ENCODE results near the gene PAEP.
"Not testable (repeated sequence)": the region's sequence is repeated elsewhere in the genome, so short reads cannot be mapped to it uniquely, and the experiment has no call there.

The PAEP gene

DNA sequence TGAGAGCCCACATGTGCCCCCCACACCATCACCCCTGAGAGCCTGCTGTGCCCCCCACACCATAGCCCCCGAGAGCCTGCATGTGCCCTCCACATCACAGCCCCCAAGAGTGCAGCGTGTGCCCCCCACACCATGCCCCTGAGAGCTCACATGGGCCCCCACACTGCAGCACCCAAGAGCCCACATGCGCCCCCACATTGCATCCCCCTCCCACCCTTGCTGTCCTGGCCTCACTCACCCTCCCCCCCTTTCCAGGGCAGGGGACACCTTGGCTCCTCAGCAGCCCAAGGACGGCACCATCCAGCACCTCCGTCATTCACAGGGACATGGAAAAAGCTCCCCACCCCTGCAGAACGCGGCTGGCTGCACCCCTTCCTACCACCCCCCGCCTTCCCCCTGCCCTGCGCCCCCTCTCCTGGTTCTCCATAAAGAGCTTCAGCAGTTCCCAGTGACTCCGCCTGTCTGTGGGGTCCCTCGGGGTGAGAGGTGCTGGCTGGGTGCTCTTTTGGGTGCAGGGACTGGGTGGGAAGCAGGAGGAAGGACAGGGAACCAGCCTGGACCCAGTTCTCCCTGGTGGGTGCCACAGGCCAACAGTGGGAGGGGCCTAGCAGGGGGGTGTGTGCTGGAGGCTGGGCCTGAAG, 35.3 kb upstream of the PAEP start:
- no peak for DNase-seq (ENCODE audit: low spot score)

DNA sequence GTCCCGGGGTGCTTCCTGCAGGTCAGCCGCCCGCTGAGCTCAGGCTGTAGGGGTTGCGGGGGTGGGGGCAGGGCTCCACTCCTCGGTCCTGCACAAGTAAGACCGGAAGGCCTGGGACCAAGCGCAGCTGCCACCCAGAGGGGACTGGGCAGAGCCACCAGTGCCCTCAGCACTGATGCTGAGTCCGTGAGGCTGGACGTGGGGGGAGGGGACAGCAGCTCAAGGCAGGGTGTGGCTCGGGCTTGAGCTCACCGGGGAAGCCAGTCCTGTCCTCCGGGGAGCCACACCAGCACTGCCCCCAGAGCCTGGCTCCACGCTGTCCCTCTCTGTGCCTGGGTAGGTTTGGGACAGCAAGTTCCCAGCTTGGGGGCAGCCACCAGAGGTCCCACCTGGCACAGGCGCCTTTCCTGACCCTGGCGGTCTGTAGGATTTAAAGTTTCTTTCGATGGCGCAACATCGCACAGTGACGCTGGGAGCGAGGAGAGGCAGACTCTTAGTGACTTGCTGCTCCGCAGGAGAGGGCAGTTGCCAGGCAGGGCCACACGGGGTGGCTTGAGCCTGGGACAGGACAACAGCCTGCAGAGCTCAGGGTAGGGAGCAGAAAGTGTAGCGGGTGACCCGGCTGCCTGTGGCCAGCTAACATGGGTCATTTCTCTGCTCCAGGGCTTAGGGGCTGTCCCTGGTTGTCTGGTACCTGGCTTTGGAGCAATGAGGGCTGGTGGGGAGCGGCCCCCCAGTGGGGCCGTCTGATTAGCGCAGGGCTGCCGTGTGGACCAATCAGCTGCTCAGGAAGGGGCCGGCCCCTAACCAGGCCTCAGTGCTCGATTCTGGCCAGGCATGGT, 34.6 kb upstream of the PAEP start:
- no peak for DNase-seq (ENCODE audit: low spot score)

DNA sequence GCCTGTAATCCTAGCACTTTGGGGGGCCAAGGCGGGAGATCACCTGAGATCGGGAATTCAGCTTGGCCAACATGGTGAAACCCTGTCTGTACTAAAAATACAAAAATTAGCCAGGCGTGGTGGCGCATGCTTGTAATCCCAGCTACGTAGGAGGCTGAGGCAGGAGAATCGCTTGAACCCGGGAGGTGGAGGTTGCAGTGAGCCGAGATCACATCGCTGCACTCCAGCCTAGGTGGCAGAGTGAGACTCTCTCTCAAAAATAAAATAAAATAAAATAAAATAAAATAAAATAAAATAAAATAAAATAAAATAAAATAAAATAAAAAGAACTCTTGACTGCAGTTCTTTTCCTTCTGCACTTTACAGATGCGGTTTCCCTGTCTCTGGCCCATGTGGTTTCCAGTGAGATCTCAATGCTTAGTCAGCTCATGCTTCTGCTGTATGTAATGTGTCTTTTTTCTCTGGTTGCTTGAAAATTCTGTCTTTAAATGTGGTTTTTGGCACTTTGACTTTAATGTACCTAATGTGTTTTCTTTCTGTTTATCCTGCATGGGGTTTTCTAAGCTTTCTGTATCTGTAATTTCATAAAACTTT, 32.6 kb upstream of the PAEP start:
- not testable (repeated sequence) for DNase-seq (ENCODE audit: low spot score)

- DNase-seq (ENCODE audit: low spot score), result no peak
Measured at GRCh38 chr9:135530146-135530545, 31.4 kb upstream of the PAEP start.

DNA sequence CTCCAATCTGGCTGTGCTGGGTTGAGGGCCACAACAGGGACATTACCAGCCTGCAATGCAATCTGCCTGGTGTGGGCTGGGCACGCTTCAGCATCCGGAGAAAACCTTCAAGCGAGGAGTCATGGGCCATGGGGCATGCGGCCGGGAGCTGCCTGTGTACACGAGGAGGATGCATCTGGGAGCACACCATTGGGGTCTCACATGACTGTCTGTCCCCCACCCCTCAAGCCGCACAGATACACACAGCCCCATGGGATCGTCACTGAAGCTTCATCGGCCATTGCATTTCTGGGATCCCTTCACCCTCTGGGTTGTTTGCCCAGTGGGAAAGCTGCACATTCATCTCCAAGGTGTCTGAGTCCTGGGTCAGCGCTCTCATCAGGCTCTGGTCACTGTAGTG, 30.5 kb upstream of the PAEP start:
- DNase-seq (ENCODE audit: low spot score), result no peak

- no peak for DNase-seq (ENCODE audit: low spot score)
Measured at GRCh38 chr9:135533113-135533512, 28.4 kb upstream of the PAEP start.

DNA sequence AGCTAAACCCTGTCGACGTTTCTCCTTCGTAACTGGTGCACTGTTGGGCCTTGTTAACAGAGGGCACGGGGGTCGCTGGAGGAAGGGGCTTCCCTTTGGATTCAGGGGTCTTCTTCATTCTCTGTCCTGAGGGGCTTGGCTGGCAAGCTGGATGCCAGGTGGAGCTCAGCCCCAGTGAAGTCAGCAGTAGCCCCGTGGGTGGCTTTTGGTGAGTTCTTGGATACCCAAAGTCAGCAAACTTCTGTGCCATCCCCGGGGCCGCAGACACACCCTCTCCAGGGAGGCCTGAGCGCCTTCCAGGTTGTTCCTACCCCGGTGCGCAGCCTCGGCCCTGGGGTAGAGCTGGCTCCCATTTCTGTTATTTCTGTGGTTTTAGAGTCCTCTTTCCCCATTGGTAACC, 27.9 kb upstream of the PAEP start:
- DNase-seq (ENCODE audit: low spot score), result no peak

DNA sequence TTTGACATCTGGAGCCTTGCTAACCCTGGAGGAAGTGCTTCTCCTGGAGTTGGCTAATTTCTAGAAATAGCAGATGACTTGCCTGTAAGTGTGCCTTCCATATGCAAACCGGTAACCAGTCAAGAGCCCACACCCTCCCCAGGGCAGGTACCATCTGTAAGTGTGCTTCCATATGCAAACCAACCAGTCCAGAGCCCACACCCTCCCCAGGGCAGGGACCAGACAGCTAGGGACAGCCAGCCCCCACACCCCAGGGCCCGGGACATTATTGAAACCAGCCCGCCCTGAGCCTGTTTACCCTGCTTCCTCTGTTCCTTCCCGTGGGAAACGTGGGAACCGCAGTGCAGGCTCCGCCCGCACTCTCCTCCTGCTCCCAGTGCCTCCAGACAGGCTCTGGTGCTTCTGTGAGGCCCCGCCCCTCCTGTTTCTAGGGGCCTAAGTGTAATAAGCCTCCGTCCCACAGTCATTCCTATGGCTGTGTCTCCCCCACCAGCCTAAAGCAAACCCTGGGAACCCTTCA, 27.3 kb upstream of the PAEP start:
- not testable (repeated sequence) for DNase-seq (ENCODE audit: low spot score)

- DNase-seq (ENCODE audit: low spot score), result not testable (repeated sequence)
Measured at GRCh38 chr9:135534826-135535225, 26.7 kb upstream of the PAEP start.

- not testable (repeated sequence) for DNase-seq (ENCODE audit: low spot score)
Measured at GRCh38 chr9:135535631-135536030, 25.9 kb upstream of the PAEP start.

DNA sequence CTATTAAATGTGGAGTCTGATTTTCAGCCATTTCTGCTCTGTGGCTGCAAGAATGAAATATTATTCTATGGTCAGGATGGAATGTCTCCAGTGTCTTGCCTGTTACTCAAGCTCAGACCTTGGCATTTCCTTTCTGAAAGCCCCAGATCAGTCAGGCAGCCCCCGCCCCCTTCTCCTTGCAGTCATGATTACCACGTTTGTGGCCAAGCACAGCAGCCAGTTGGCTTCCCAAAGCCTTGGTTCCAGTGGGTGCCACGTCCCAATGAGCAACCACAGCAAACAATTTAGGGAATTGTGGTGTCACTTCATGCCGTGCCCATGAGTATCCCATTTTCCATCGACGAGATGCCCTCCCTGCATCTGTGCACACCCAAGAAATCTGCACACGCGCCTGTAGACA, 25.3 kb upstream of the PAEP start:
- no peak for DNase-seq (ENCODE audit: low spot score)

GRCh38 chr9:135543262-135543894, 18.2 kb upstream of the PAEP start:
- DNase-seq (ENCODE audit: low spot score), result not testable (repeated sequence)

GRCh38 chr9:135544981-135545635, 16.4 kb upstream of the PAEP start:
- no peak for DNase-seq (ENCODE audit: low spot score)

DNA sequence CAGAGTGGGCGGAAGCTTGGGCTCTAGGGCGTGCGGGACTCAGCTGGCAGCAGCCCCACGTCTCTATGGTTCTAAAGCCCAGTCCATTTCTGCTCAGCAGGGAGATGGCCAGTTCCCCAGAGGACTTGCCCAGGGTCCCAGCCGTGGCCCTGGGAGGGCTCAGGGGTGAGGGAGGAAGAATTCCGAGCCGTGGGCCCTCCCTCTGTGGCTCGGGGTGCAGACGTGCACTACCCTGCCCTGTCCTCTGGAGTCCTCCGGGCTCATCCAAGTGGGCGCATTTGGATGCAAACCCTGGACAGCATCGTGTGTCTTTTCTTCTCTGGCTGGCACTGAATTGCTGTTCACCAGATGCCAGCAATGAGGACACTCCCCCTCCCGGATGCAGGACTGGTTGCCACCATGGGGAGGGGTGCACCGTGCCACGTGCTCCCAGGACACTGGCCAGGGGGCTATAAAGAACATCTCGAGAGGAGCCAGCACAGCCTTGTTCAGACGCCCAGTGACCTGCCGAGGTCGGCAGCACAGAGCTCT, 15.8 kb upstream of the PAEP start, which contains the start of gene OBP2A:
Gene OBP2A, plus strand, starts transcription at position 481 of the 531 bp plus-strand sequence. CDS start 55 bp downstream, outside the sequence.
- not testable (repeated sequence) for DNase-seq (ENCODE audit: low spot score)

DNA sequence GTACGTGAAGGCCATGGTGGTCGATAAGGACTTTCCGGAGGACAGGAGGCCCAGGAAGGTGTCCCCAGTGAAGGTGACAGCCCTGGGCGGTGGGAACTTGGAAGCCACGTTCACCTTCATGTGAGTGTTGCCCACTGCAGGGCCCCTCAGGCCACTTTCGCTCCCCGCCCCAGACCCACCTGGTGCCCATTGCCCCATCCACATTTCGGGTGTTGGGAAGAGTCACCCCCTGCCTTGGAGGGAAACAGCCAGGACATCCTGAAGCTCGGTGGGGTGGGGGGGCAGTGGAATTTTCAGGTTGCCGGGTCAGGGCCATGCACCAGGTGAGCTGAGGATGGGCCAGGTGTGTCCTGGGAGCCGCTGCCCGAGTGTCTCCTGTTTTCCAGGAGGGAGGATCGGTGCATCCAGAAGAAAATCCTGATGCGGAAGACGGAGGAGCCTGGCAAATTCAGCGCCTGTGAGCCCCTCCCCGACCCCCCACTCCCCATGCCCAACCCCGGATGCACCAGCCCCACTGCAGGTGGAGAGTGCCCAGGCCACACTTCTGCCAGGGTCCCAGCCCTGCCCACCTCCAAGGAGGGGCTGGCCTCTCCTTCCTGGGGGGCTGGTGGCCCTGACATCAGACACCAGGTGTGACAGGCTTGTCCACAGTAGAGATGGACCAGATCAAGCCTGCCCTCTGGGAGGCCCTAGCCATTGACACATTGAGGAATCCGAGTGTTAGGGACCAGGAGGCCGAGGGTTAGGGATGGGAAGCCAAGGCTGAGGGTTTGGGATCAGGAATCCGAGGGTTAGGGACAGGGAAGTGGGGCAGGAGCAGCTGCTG, 14.6 kb upstream of the PAEP start:
- not testable (repeated sequence) for DNase-seq (ENCODE audit: low spot score)

- DNase-seq (ENCODE audit: low spot score), result no peak
Measured at GRCh38 chr9:135547756-135548736, 13.5 kb upstream of the PAEP start.

DNA sequence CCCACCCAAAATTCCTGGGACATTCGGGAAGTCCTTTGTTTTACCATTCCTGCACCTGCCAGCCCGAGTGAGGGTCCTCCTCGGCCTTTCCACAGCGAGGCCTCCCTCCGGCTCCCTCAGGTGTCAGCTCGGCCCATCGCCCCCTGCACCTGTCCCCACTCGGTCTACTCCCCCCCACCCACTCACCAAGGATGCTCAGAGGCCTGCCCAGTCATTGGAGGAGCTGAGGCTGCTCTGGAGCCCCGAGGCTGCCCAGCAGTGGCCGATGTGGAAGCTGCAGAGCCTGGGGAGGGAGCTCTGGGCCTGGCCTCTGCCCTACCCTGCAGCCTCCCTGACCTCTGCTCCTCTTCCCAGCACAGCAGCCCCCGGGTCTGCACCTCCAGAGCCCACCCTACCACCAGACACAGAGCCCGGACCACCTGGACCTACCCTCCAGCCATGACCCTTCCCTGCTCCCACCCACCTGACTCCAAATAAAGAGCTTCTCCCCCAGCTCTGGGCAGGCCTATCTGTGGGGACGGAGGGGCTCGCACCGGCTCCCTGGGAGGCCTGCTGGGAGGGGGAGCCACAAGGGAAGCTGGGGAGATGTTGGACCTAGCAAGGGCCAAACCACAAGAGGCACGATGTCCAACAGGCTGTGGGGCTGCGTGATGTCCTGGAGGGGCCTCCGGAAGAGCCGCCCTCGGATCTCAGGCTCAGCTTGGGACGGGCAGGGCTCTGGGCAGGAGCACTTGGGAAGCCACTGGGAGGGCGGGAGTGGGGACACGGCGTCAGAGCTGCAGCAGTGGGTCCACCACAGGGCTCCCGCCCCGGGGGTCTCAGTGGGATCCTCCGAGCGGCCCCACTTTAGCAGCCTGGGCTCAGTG, 11.8 kb upstream of the PAEP start:
- DNase-seq (ENCODE audit: low spot score), result not testable (repeated sequence)

DNA sequence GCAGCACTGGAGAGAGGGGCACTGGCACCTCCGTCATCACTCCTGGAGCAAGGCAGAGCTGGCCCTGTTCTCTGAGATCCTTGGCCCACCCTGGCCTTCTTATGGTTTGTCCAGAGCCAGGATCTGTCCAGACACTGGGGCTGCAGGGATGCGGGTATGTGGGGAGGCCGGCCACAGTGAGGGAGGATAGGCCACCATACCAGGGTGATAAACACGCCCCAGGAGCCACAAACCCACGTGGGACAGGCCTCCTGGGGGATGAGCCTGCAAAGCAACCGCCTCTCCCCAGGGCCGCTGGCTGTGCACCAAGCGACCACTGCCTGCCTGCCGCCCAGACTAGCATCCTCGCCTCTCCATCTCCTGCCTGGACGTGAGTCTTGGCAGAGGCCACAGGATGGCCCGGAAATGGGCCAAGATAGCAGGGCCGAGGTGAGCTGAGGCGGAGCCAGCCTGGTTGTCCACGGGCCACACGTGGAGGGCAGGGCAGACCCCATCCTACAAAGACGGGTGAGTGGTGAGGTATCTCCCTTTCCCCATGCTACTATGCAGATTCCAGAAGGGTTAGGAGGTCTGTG, 11.1 kb upstream of the PAEP start:
- no peak for DNase-seq (ENCODE audit: low spot score)

Measured in germinal center (tissue), 1 donor.